ENCODE data around the gene CACNB3.
"Not testable (repeated sequence)": the region's sequence is repeated elsewhere in the genome, so short reads cannot be mapped to it uniquely, and the experiment has no call there.

The CACNB3 gene

GRCh38 chr12:48819986-48820725 lies 1.9 kb downstream of the CACNB3 start:
- DNase-seq: no peak

- no peak for DNase-seq
Observed at GRCh38 chr12:48822139-48822538, 3.8 kb downstream of the CACNB3 start.

DNA sequence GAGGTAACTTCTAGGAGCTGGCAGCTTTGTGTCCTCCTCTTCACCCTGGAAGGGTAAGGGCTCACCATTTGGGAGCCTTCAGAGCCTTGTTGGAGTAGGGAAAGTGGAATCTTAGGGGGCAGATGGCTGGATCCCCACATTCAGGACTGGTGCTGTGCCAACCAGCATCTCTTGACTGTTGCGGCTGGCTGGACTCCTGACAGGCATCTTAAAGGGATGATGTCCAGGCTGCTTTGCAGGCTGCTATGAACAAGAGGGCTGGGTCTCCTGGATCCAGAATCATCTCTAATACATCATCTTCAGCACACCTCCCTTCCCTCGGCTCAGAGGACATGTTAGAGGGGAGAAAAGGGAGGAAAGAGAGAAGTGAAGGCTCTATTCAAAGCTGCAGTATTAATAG lies 4.4 kb downstream of the CACNB3 start:
- DNase-seq: no peak

GRCh38 chr12:48823281-48823680 lies 5.0 kb downstream of the CACNB3 start:
- DNase-seq: no peak

DNA sequence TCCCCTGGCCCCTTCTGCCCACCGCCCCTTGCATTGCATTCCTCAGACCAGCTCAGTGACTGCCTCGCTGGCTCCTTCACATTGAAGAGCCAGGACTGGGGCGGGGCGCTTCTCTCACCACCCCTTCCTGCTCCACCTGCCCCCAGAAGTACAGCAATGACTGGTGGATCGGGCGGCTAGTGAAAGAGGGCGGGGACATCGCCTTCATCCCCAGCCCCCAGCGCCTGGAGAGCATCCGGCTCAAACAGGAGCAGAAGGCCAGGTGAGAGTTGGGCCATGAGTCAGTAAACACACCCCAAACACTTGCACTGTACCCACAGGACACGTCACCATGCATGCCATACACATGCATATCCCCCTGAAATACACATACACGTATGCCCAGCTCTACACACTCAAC lies 5.8 kb downstream of the CACNB3 start:
- DNase-seq: no peak

DNA sequence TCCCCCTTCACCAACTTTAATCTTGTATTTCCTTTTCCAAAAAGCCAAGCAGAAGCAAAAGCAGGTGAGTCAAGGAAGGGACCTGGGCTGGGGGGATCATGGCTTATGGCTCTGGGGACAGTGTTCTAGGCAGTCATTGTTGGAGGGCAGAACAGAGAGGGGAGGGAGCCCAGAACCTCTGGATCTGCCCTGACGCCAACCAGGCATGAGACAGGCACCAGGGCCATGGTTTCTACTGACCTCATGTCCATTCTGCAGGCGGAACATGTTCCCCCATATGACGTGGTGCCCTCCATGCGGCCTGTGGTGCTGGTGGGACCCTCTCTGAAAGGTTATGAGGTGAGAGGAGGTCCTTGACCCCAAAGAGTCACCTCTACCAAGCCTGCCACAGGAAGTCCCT lies 6.6 kb downstream of the CACNB3 start:
- no peak for DNase-seq

DNA sequence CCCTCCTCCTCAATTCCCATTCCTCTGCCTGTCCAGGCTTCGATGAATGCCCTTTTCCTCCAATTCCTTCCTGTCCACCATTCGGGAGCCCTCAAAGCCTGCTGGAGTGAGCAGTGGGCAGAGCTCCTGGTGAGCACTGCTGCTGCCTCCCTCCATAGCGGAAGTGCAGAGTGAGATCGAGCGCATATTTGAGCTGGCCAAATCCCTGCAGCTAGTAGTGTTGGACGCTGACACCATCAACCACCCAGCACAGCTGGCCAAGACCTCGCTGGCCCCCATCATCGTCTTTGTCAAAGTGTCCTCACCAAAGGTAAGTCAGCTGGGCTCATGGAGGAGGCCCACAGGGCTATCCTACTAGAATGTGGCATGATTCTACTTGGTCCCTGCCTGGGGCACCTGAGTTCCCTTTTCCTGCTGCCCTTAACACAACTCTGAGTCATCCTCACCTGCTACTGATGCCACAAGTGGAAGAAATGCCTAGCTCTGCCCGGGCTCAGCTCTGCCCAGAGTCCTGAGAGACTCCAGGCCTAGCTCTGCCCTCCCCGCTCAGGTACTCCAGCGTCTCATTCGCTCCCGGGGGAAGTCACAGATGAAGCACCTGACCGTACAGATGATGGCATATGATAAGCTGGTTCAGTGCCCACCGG lies 8.0 kb downstream of the CACNB3 start:
- no peak for DNase-seq

DNA sequence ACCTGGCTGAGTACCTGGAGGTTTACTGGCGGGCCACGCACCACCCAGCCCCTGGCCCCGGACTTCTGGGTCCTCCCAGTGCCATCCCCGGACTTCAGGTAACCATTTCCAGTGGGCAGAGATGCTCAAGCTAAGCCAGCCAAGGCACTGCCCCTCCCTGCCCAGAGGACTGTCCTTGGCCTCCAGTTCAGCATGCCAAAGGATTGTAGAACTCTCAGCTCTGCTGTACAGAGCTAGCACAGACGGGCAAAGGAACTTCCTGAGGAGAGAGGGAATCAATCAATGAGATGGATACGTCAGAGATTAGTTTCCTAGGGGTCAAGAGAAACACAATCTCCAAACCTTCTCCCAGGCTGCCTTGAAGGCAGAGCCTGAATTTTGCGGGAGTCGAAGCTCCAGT lies 8.7 kb downstream of the CACNB3 start:
- no peak for DNase-seq

DNA sequence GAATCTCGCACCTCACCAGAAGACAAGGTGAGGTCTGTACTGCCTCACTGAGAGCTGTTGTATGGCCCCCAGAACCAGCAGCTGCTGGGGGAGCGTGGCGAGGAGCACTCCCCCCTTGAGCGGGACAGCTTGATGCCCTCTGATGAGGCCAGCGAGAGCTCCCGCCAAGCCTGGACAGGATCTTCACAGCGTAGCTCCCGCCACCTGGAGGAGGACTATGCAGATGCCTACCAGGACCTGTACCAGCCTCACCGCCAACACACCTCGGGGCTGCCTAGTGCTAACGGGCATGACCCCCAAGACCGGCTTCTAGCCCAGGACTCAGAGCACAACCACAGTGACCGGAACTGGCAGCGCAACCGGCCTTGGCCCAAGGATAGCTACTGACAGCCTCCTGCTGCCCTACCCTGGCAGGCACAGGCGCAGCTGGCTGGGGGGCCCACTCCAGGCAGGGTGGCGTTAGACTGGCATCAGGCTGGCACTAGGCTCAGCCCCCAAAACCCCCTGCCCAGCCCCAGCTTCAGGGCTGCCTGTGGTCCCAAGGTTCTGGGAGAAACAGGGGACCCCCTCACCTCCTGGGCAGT lies 9.3 kb downstream of the CACNB3 start:
- DNase-seq: no peak

GRCh38 chr12:48828293-48828692 lies 10.0 kb downstream of the CACNB3 start:
- DNase-seq: no peak

GRCh38 chr12:48828841-48829575 lies 10.7 kb downstream of the CACNB3 start:
- no peak for DNase-seq

DNA sequence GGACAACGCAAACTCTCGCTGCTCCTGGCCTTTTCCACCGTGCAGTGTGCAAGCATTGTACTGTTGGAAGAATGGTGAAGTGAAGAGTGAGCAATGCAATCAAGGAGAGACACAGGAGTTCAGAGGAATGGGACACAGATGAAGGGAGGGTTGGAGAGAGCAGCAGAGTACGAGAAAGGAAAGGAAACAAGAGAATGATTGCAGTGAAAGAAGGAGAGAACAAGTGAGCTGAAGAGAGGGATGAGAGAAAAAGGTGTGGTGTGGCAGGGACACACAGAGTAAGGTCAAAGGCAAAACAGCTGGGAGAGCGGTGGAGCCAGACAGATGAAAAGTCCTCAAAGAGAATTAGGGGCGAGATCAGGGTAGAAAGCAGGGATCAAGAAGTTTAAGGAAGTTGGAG lies 13.0 kb downstream of the CACNB3 start:
- no peak for DNase-seq

DNA sequence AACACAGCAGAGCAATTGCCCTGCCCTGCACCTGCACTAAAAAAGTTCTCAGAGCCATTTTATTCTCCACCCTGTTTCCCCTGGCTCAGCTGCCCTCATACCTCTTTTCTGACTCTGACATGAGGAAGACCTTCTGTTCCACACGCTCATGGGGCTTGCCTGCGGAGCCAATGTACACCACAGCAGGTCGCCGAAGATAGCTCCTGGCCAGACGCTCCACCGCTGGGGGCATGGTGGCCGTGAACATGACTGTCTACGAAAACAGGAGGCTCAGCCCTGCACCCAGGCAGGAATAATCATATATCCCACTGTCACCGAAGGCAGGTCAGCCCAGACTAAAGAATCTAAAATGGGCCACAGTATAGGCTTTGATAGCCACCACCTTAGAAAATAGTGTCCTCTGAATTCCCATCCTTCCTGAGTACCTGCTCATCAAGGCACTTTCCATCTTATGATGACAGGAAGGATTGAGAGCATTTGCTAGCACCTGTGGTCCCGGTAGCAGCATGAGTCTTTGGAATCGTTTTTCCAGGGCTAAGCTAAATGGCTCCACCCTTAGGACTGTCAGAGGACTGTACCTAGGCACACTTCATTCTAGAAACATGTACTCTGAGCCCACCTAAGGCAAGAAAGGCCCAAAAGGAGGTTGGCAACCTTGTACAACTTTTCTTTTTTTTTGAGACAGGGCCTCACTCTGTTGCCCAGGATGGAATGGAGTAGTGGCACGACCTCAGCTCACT lies 14.2 kb downstream of the CACNB3 start:
- no peak for DNase-seq

DNA sequence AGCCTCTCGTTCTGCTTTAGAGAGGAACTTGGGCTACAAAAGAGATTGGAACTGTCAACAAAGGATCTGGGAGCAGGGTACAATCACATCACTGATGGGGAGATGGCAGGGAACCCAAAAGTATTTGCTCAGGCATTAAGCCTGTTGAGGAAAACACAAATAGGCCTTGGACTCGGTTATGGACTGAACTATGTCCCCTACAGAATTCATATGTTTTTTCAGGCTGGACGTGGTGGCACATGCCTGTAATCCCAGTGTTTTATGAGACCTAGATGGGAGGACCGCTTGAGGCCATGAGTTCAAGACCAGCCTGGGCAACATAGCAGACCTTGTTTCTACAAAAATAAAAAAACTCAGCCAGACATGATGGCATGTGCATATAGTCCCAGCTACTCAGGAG lies 19.8 kb downstream of the CACNB3 start:
- no peak for DNase-seq

DNA sequence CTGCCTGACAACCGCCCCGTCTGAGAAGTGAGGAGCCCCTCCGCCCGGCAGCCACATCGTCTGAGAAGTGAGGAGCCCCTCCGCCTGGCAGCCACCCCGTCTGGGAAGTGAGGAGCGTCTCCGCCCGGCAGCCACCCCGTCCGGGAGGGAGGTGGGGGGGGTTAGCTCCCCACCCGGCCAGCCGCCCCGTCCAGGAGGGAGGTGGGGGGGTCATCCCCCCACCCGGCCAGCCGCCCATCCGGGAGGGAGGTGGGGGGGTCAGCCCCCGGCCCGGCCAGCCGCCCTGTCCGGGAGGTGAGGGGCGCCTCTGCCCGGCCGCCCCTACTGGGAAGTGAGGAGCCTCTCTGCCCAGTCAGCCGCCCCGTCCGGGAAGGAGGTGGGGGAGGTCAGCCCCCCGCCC lies 23.7 kb downstream of the CACNB3 start:
- not testable (repeated sequence) for DNase-seq

DNA sequence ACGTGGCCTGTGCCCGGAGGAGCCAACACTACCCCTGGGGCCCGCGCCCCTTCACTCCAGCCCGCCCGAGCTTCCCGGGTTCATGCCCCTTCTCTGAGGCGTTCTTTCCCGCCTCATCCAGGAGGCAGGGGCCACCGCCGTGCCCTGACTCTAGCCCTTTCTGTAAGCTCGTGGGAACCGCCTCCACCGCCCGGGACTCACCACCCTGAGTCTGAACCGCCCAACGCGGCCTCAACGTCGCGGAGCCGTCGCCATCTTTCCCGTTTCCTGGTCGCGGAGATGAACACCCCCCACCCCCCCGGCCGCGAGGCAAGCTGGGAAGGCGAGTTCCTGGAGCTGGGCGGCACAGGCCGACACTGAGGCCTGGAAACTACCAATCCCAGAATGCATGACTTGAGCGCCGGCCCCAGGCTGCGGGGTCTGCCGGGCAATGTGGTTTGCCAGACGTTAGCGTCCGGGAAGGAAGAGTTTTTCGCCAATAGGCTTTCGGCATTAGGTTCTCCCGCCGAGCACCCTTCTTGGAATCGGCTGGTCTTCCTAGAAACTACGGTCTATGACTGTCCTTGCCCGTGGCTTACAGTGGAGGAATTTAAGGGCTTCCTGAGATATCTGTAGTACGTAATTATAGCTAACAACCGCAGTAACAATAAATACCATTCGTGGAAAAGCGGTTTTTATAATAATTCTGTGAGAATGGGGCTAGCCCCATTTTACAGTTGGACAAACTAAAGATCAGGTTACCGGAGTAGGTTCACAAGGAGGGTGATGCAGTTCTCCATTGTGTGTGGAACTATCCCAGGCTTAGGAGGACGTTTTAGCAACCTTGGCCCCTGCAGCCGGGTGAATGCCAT lies 33.8 kb downstream of the CACNB3 start, which contains the start of gene DDX23:
Gene DDX23, minus strand, starts transcription at position 281 of the 851 bp plus-strand sequence. CDS start 6,381 bp downstream, outside the sequence.
- DNase-seq: peak; percentile 83 to 94

DNA sequence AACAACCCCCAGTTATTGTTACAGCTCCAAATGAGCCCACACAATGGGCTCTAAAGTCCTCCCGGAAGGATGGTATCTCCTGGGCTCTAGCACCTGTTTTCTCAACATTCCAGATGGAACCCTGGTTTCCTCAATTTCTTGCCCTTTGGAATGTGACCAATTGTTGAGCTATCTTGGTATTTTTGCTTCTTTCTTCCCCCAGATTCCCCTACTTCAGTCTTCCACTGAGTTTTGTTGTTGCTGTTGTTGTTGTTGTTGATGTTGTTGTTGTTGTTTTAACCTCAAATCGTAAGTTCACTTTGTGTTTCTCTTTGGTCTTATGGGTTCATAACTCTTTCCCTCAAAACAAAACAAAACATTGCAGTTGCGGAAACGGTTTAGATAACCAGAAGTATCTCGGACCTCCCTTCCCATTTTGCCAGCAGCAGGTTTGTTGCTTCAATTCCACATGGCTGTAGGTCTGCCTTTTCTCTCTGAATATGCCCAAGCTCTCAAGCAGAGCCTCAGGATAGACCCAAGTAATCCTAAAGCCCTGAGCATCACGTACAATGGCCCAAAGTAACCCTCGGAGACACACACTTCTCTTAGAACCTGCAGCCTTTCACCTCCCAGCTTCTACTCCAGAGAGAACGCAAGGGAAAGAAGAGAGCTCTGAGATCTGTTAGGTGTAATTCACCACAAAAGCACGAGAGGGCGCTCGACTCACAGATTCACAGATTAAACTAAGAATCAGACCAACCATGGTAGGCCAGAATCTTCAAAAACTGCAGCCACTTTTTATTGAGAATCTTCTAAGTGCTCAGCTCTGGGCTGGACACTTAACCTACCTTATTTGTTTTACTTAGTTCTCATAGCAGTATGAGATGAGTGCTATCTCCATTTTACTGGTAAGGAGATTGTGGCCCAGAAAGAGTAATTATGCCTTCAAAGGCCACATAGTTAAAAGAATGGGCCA lies 34.7 kb downstream of the CACNB3 start:
- peak; percentile 74 to 81 for DNase-seq

GRCh38 chr12:48854488-48854887 lies 36.2 kb downstream of the CACNB3 start:
- no peak for DNase-seq

- DNase-seq: not testable (repeated sequence)
Observed at GRCh38 chr12:48854932-48855331, 36.6 kb downstream of the CACNB3 start.

DNA sequence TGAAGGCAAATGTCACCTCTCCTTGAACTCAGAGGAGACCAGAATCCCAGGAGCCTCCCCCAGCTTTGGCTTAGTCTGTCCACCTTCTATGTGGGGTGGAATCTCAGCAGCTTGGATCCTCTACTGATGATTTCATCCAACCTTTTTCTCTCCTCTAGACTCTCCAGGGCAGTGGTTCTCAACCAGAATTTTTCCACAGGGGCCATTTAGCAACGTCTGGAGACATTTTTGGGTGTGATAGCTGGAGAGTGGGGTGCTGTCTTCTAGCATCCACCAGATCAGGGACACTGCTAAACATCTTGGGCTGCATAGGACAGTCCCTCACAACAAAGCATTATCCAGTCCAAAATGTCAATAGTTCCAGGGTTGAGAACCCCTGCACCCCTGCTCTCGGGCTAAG lies 38.1 kb downstream of the CACNB3 start:
- no peak for DNase-seq

Measured in stimulated activated CD4-positive, alpha-beta T cell treated with anti-CD3 and anti-CD28 coated beads, Interleukin-4, amount 100 ng/mL, for 4 hours (primary cell).